Measurements from ENCODE around the gene HAPSTR1.

DNA sequence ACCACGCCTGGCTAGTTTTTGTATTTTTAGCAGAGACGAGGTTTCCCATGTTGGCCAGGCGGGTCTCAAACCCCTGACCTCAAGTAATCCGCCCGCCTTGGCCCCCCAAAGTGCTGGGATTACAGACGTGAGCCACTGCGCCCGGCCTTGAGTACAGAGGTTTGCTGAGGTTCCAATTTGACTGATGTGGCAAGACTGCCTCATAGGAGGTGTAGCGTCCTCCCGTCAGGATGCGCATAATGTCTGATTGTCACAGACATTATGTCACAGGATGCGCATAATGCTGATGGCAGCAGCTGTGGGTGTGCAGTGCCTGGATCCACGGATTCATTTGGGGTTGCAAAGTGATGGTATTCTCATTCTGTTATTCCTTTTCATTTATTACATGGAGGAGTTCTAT is 45.2 kb downstream of the HAPSTR1 start:
- TF ChIP-seq, protein P1, sequence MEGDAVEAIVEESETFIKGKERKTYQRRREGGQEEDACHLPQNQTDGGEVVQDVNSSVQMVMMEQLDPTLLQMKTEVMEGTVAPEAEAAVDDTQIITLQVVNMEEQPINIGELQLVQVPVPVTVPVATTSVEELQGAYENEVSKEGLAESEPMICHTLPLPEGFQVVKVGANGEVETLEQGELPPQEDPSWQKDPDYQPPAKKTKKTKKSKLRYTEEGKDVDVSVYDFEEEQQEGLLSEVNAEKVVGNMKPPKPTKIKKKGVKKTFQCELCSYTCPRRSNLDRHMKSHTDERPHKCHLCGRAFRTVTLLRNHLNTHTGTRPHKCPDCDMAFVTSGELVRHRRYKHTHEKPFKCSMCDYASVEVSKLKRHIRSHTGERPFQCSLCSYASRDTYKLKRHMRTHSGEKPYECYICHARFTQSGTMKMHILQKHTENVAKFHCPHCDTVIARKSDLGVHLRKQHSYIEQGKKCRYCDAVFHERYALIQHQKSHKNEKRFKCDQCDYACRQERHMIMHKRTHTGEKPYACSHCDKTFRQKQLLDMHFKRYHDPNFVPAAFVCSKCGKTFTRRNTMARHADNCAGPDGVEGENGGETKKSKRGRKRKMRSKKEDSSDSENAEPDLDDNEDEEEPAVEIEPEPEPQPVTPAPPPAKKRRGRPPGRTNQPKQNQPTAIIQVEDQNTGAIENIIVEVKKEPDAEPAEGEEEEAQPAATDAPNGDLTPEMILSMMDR (conservative IDR thresholded peaks at IDR 0.05) = no peak
- no peak for TF ChIP-seq EZH2 (IDR thresholded peaks at IDR 0.05; ENCODE audit: low read depth)

All from PC-9 (cell line).